HEK293 (cell line): ENCODE results near the gene TMEM41A.

Experiments
- CTCF ChIA-PET: fragments of 350-600 bp; formaldehyde crosslinking; extraction: SDS; loops from one replicate; lab custom pipeline; 2021; ENCODE audit warnings: antibody characterized with exemption; lab: Yijun Ruan, JAX
- POLR2A ChIA-PET: fragments of 300-600 bp; formaldehyde crosslinking; extraction: SDS; loops from one replicate; lab custom pipeline; 2020; ENCODE audit warnings: antibody characterized with exemption, inconsistent platforms; lab: Yijun Ruan, JAX
- H3K27ac ChIP-seq: fragments of 200-500 bp; sonication (Bioruptor generic); 2 replicates; pipeline ENCODE4 v1.5.1; 2014; ENCODE audit warnings: low read depth, low read length, control low read depth, inconsistent platforms; ENCODE audit errors: extremely low read depth
- H3K36me3 ChIP-seq, 2 experiments: fragments of 200-500 bp in 1 of 2; sonication (Bioruptor generic) in 1 of 2; 1 replicate in 1 of 2; 2 replicates in 1 of 2; pipeline ENCODE4 v1.5.1; 2014 to 2017; ENCODE audit warnings: inconsistent platforms in 2 of 2, low read length in 2 of 2; ENCODE audit not compliant: control insufficient read depth in 2 of 2, insufficient read depth in 1 of 2
- H3K4me1 ChIP-seq: fragments of 200-500 bp; sonication (Bioruptor generic); 2 replicates; pipeline ENCODE4 v1.5.1; 2014; ENCODE audit warnings: mild to moderate bottlenecking, low read length, inconsistent platforms; ENCODE audit not compliant: control insufficient read depth, insufficient read depth
- H3K4me3 ChIP-seq: 2 replicates; pipeline ENCODE4 v1.5.1; 2011; ENCODE audit warnings: low read depth, mild to moderate bottlenecking, control low read depth, low read length, moderate library complexity
- H3K9me3 ChIP-seq: fragments of 200-500 bp; sonication (Bioruptor generic); 2 replicates; pipeline ENCODE4 v1.5.1; 2014; ENCODE audit warnings: low read depth, low read length, inconsistent platforms; ENCODE audit not compliant: control insufficient read depth, insufficient read depth
- KLF1 ChIP-seq: fragments of 450-650 bp; formaldehyde crosslinking; IDR thresholded peaks from 2 replicates; pipeline ENCODE4 v1.5.1; 2016; ENCODE audit warnings: missing biosample characterization, missing genetic modification characterization
- MEIS1 ChIP-seq: sonication (generic); formaldehyde crosslinking; IDR thresholded peaks from 2 replicates; pipeline ENCODE4 v1.8.1; 2022; ENCODE audit warnings: missing genetic modification reagents, mild to moderate bottlenecking, borderline replicate concordance
- ZBTB20 ChIP-seq: fragments of 450-650 bp; formaldehyde crosslinking; IDR thresholded peaks from 2 replicates; pipeline ENCODE4 v1.5.1; 2016; ENCODE audit warnings: missing biosample characterization, missing genetic modification characterization
- ZNF148 ChIP-seq: fragments of 450-650 bp; formaldehyde crosslinking; IDR thresholded peaks from 2 replicates; pipeline ENCODE4 v1.5.0; 2017; ENCODE audit warnings: missing biosample characterization, missing genetic modification characterization, borderline replicate concordance
- ZNF169 ChIP-seq: fragments of 450-650 bp; formaldehyde crosslinking; IDR thresholded peaks from 2 replicates; pipeline ENCODE4 v1.5.1; 2016; ENCODE audit warnings: missing biosample characterization, missing genetic modification characterization
- ZNF174 ChIP-seq: fragments of 450-650 bp; formaldehyde crosslinking; IDR thresholded peaks from 2 replicates; pipeline ENCODE4 v1.5.0; 2017; ENCODE audit warnings: missing biosample characterization, mild to moderate bottlenecking, missing genetic modification characterization
- ZNF202 ChIP-seq: fragments of 450-650 bp; formaldehyde crosslinking; IDR thresholded peaks from 2 replicates; pipeline ENCODE4 v1.5.1; 2016; ENCODE audit warnings: missing biosample characterization, missing genetic modification characterization, borderline replicate concordance
- ZNF501 ChIP-seq: fragments of 450-650 bp; formaldehyde crosslinking; IDR thresholded peaks from 2 replicates; pipeline ENCODE4 v1.5.1; 2016; ENCODE audit warnings: missing biosample characterization, missing genetic modification characterization
- ZNF580 ChIP-seq: fragments of 450-650 bp; formaldehyde crosslinking; IDR thresholded peaks from 2 replicates; pipeline ENCODE4 v1.5.1; 2016; ENCODE audit warnings: missing biosample characterization, missing genetic modification characterization
- ZNF701 ChIP-seq: fragments of 450-650 bp; formaldehyde crosslinking; IDR thresholded peaks from 2 replicates; pipeline ENCODE4 v1.5.1; 2016; ENCODE audit warnings: missing biosample characterization, missing genetic modification characterization
- ZNF837 ChIP-seq: fragments of 450-650 bp; formaldehyde crosslinking; IDR thresholded peaks from 2 replicates; pipeline ENCODE4 v1.5.1; 2016; ENCODE audit warnings: missing biosample characterization, missing genetic modification characterization
- ZSCAN4 ChIP-seq: fragments of 450-650 bp; formaldehyde crosslinking; IDR thresholded peaks from 2 replicates; pipeline ENCODE4 v1.5.1; 2017; ENCODE audit warnings: missing biosample characterization, missing genetic modification characterization
- TF ChIP-seq, protein P1 (sequence below): fragments of 450-650 bp; formaldehyde crosslinking; conservative IDR thresholded peaks from 2 replicates; pipeline ENCODE4 v1.5.1; 2016; ENCODE audit warnings: low read depth, missing biosample characterization, missing genetic modification characterization
- TF ChIP-seq, protein P2 (sequence below): fragments of 450-650 bp; formaldehyde crosslinking; IDR thresholded peaks from 2 replicates; pipeline ENCODE4 v1.5.1; 2016; ENCODE audit warnings: missing biosample characterization, missing genetic modification characterization, borderline replicate concordance
- TF ChIP-seq, protein P3 (sequence below): fragments of 450-650 bp; formaldehyde crosslinking; IDR thresholded peaks from 2 replicates; pipeline ENCODE4 v1.5.1; 2017; ENCODE audit warnings: missing biosample characterization, missing genetic modification characterization
- TF ChIP-seq, protein P4 (sequence below): fragments of 450-650 bp; formaldehyde crosslinking; IDR thresholded peaks from 2 replicates; pipeline ENCODE4 v1.5.1; 2016; ENCODE audit warnings: missing biosample characterization, missing genetic modification characterization

TMEM41A gene

GRCh38 chr3:185507883-185508282, 9.0 kb upstream of the TMEM41A start:
- no peak overlapping the region for H3K27ac ChIP-seq
- no peaks in the 10 kb centered on the region for H3K9me3 ChIP-seq
- CTCF ChIA-PET = no interaction called here
- TF ChIP-seq KLF1 (tag by site-specific recombination) = no peak
- TF ChIP-seq ZNF148 (tag by site-specific recombination) = no peak
- no peak for TF ChIP-seq ZNF169
- TF ChIP-seq ZNF837 (tag by site-specific recombination) = no peak
- TF ChIP-seq ZNF501 (tag by site-specific recombination) = no peak
- TF ChIP-seq ZSCAN4 (tag by site-specific recombination) = no peak
- TF ChIP-seq ZNF174 = no peak
- TF ChIP-seq ZNF202 = no peak
- no peak for TF ChIP-seq MEIS1 (CRISPR knock-in tag)
- TF ChIP-seq ZBTB20 (tag by site-specific recombination) = no peak
- TF ChIP-seq ZNF701 = no peak
- no peak for TF ChIP-seq ZNF580 (tag by site-specific recombination)
- TF ChIP-seq, protein P1, sequence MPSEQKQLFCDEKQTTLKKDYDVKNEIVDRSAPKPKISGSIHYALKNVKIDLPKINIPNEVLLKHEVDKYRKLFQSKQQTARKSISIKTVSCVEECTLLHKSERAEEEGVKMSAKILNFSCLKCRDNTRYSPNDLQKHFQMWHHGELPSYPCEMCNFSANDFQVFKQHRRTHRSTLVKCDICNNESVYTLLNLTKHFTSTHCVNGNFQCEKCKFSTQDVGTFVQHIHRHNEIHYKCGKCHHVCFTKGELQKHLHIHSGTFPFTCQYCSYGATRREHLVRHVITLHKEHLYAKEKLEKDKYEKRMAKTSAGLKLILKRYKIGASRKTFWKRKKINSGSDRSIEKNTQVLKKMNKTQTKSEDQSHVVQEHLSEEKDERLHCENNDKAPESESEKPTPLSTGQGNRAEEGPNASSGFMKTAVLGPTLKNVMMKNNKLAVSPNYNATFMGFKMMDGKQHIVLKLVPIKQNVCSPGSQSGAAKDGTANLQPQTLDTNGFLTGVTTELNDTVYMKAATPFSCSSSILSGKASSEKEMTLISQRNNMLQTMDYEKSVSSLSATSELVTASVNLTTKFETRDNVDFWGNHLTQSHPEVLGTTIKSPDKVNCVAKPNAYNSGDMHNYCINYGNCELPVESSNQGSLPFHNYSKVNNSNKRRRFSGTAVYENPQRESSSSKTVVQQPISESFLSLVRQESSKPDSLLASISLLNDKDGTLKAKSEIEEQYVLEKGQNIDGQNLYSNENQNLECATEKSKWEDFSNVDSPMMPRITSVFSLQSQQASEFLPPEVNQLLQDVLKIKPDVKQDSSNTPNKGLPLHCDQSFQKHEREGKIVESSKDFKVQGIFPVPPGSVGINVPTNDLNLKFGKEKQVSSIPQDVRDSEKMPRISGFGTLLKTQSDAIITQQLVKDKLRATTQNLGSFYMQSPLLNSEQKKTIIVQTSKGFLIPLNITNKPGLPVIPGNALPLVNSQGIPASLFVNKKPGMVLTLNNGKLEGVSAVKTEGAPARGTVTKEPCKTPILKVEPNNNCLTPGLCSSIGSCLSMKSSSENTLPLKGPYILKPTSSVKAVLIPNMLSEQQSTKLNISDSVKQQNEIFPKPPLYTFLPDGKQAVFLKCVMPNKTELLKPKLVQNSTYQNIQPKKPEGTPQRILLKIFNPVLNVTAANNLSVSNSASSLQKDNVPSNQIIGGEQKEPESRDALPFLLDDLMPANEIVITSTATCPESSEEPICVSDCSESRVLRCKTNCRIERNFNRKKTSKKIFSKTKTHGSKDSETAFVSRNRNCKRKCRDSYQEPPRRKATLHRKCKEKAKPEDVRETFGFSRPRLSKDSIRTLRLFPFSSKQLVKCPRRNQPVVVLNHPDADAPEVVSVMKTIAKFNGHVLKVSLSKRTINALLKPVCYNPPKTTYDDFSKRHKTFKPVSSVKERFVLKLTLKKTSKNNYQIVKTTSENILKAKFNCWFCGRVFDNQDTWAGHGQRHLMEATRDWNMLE (tag by site-specific recombination) = no peak
- TF ChIP-seq, protein P2, sequence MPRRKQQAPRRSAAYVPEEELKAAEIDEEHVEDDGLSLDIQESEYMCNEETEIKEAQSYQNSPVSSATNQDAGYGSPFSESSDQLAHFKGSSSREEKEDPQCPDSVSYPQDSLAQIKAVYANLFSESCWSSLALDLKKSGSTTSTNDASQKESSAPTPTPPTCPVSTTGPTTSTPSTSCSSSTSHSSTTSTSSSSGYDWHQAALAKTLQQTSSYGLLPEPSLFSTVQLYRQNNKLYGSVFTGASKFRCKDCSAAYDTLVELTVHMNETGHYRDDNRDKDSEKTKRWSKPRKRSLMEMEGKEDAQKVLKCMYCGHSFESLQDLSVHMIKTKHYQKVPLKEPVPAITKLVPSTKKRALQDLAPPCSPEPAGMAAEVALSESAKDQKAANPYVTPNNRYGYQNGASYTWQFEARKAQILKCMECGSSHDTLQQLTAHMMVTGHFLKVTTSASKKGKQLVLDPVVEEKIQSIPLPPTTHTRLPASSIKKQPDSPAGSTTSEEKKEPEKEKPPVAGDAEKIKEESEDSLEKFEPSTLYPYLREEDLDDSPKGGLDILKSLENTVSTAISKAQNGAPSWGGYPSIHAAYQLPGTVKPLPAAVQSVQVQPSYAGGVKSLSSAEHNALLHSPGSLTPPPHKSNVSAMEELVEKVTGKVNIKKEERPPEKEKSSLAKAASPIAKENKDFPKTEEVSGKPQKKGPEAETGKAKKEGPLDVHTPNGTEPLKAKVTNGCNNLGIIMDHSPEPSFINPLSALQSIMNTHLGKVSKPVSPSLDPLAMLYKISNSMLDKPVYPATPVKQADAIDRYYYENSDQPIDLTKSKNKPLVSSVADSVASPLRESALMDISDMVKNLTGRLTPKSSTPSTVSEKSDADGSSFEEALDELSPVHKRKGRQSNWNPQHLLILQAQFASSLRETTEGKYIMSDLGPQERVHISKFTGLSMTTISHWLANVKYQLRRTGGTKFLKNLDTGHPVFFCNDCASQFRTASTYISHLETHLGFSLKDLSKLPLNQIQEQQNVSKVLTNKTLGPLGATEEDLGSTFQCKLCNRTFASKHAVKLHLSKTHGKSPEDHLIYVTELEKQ = no peak
- TF ChIP-seq, protein P3, sequence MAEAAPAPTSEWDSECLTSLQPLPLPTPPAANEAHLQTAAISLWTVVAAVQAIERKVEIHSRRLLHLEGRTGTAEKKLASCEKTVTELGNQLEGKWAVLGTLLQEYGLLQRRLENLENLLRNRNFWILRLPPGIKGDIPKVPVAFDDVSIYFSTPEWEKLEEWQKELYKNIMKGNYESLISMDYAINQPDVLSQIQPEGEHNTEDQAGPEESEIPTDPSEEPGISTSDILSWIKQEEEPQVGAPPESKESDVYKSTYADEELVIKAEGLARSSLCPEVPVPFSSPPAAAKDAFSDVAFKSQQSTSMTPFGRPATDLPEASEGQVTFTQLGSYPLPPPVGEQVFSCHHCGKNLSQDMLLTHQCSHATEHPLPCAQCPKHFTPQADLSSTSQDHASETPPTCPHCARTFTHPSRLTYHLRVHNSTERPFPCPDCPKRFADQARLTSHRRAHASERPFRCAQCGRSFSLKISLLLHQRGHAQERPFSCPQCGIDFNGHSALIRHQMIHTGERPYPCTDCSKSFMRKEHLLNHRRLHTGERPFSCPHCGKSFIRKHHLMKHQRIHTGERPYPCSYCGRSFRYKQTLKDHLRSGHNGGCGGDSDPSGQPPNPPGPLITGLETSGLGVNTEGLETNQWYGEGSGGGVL (tag by site-specific recombination) = no peak
- TF ChIP-seq, protein P4, sequence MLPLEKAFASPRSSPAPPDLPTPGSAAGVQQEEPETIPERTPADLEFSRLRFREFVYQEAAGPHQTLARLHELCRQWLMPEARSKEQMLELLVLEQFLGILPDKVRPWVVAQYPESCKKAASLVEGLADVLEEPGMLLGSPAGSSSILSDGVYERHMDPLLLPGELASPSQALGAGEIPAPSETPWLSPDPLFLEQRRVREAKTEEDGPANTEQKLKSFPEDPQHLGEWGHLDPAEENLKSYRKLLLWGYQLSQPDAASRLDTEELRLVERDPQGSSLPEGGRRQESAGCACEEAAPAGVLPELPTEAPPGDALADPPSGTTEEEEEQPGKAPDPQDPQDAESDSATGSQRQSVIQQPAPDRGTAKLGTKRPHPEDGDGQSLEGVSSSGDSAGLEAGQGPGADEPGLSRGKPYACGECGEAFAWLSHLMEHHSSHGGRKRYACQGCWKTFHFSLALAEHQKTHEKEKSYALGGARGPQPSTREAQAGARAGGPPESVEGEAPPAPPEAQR (tag by site-specific recombination) = no peak
- TF ChIP-seq, all 188 proteins: peak for 0
- Histone ChIP-seq H3K4me3 (no peak overlapping the region), H3K4me1 (no peaks in the 10 kb centered on the region), H3K36me3 (no peaks in the 10 kb centered on the region)
- POLR2A ChIA-PET = no interaction called here
